ENCODE measurements around the gene DIO3. TPM values are rescaled to one million over a fixed set of nuclear protein-coding genes. Genes with fewer than 3 reads are reported as not detected.

Gene DIO3
- total RNA-seq, 5 donors from 2014 or later (not counting 1 experiment from before 2014, with no cell fraction given), result not detected

DNA sequence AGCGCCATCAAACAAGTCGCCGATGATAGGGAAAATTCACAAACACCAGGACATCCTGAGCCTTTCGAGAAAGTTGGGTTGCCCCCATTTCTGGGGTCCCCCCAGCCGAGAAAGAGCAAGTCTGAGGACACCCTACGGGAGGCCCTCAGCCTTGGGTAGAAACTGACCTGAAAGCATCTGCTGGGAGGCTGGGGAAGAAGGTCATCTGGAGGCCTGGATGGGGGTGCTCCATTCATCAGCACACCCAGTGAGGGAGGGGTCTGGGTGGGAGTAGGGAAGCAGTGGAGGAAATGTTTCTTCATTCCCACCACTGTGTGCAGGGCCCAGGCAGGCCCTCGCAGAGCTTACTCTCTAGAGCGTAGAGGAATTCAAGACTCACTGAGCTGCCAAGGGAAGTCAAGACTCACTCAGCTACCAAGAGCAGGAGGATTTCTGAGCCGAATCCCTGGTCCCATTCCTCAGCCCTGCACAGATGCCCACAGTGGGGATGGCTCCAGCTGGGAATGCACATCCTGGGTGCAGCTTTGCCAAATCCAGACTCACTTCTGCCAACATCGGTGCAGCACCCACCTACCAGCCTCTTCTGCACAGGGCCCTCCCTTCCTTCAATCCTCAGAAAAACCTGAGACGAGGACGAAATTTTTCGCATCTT, 38.1 kb downstream of the DIO3 start:
- peak in 1 of 35 experiments; percentile 9 for DNase-seq
- Mint-ChIP-seq H3K4me3 (no peak overlapping the region), H3K27me3 (peaks cover 3 to 7% of the 10 kb centered on the region in 2 donors), H3K27ac (no peak overlapping the region), H3K9me3 (peaks cover 0 to 8% (median under 1%) of the 10 kb centered on the region in 3 donors), H3K4me1 (peaks cover 35 to 47% (median 47%) of the 10 kb centered on the region in 3 donors), H3K36me3 (no peaks in the 10 kb centered on the region)
- Histone ChIP-seq H3K36me3 (ENCODE audit: control insufficient read depth in 2 of 2, extremely low read depth in 1 of 2, insufficient read depth in 1 of 2, low read length in 1 of 2) (no peaks in the 10 kb centered on the region), H3K4me3 (ENCODE audit: control insufficient read depth in 1 of 2, extremely low read depth in 1 of 2, low read length in 1 of 2) (no peak overlapping the region), H3K27ac (ENCODE audit: low read length) (no peak overlapping the region), H3K27me3 (replicated peaks in 1 of 2; ENCODE audit: control insufficient read depth in 2 of 2, extremely low read depth in 1 of 2, insufficient read depth in 2 of 2, low read length in 1 of 2) (peaks cover 0 to 29% of the 10 kb centered on the region in 2 experiments), H3K4me1 (ENCODE audit: control insufficient read depth in 1 of 2, extremely low read depth in 1 of 2, insufficient read depth in 2 of 2, low read length in 2 of 2) (peaks cover 9 to 37% of the 10 kb centered on the region in 2 experiments), H3K9me3 (no peaks in the 10 kb centered on the region)
- no peak for ATAC-seq (replicated peaks in 1 of 4)
- ChIA-PET POLR2A (no interaction called here), CTCF (no interaction called here)
- 97% methylated on average over 6 of the region's 13 CpGs for WGBS (ENCODE audit: insufficient coverage)

DNA sequence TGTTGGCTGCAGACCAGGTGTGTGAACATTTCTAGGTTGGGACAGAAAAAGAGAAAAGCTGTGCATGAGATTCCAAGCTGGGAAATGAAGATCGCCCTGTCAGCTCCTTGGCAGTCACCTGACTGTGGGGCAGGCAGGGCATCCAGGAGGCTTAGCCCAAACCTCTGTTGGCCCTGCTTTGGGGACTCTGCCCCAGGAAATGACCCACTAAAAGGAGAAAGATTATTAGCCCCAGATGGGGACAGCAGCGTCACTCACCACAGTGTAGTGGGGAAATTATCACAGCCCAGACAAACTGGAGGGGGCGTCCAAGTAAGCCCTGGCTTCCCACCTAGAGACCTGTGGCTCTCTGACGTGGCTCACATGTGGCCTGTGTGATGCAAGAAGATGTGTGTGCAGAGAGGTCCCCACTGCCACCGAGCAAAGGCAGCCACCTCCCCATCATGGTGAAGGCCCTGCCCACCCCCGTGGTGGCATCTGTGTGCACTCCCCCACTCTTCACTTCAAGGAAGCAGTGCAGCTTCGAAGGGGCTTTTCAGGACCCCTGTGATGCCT, 39.1 kb downstream of the DIO3 start:
- H3K27me3 Mint-ChIP-seq, result peaks cover 8 to 12% of the 10 kb centered on the region in 2 donors
- peaks cover 33 to 42% (median 41%) of the 10 kb centered on the region in 3 donors for H3K4me1 Mint-ChIP-seq
- no peaks in the 10 kb centered on the region for H3K36me3 ChIP-seq (ENCODE audit: control insufficient read depth in 2 of 2, extremely low read depth in 1 of 2, insufficient read depth in 1 of 2, low read length in 1 of 2)
- no peak overlapping the region for H3K4me3 Mint-ChIP-seq
- ChIA-PET CTCF (no interaction called here), POLR2A (no interaction called here)
- H3K27ac ChIP-seq (ENCODE audit: low read length), result no peak overlapping the region
- H3K27me3 ChIP-seq (replicated peaks in 1 of 2; ENCODE audit: control insufficient read depth in 2 of 2, extremely low read depth in 1 of 2, insufficient read depth in 2 of 2, low read length in 1 of 2), result peaks cover 0 to 39% of the 10 kb centered on the region in 2 experiments
- no peak overlapping the region for H3K4me3 ChIP-seq (ENCODE audit: control insufficient read depth in 1 of 2, extremely low read depth in 1 of 2, low read length in 1 of 2)
- no peak overlapping the region for H3K27ac Mint-ChIP-seq
- peaks cover 9 to 37% of the 10 kb centered on the region in 2 experiments for H3K4me1 ChIP-seq (ENCODE audit: control insufficient read depth in 1 of 2, extremely low read depth in 1 of 2, insufficient read depth in 2 of 2, low read length in 2 of 2)
- DNase-seq (peak in 2 of 35 experiments; percentile 1 to 15), ATAC-seq (replicated peaks in 1 of 4) (no peak)
- no peaks in the 10 kb centered on the region for H3K9me3 ChIP-seq
- 80% methylated on average over 4 of the region's 7 CpGs for WGBS (ENCODE audit: insufficient coverage)
- no peaks in the 10 kb centered on the region for H3K9me3 Mint-ChIP-seq
- no peaks in the 10 kb centered on the region for H3K36me3 Mint-ChIP-seq

DNA sequence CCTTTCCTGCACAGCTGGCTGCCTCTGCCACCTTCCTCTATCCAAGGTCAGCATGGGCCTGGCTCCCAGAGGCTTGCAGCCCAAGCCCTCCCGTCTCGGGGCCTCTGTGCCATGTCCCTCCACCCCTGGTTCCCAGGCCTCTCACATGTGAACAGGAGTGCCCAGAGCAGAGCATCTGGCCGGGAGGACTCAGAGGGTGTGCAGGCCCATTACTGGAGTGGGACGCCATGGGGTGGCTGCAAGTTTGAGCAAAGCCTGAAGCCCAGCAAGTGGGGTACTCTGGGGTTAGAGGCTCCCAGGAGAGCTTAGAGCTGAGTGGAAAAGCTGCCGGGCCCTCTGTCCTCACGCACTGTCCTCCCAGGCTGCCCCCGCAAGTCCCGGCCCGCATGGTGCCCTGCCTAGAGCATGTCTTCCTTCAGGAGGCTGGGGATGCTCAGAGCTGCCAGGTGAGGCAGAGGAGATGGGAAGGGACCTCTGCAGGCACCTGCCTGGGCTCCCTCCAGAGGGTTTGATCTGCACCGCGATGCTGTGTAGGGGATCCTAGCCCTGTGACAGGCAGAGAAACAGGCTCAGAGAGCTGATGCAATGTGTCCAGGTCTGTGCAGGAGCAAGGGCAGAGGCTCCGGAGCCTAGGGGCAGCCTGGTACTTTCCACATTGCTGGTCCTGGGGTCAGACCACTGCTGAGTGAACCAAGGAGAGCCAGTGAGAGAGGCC, 39.8 kb downstream of the DIO3 start:
- H3K4me3 Mint-ChIP-seq, result no peak overlapping the region
- Histone ChIP-seq H3K27ac (ENCODE audit: low read length) (no peak overlapping the region), H3K4me1 (ENCODE audit: control insufficient read depth in 1 of 2, extremely low read depth in 1 of 2, insufficient read depth in 2 of 2, low read length in 2 of 2) (peaks cover 9 to 32% of the 10 kb centered on the region in 2 experiments), H3K4me3 (ENCODE audit: control insufficient read depth in 1 of 2, extremely low read depth in 1 of 2, low read length in 1 of 2) (no peak overlapping the region), H3K9me3 (no peaks in the 10 kb centered on the region), H3K36me3 (ENCODE audit: control insufficient read depth in 2 of 2, extremely low read depth in 1 of 2, insufficient read depth in 1 of 2, low read length in 1 of 2) (no peaks in the 10 kb centered on the region), H3K27me3 (replicated peaks in 1 of 2; ENCODE audit: control insufficient read depth in 2 of 2, extremely low read depth in 1 of 2, insufficient read depth in 2 of 2, low read length in 1 of 2) (peaks cover 0 to 39% of the 10 kb centered on the region in 2 experiments)
- peak in 2 of 35 experiments; percentile 3 to 19 for DNase-seq
- H3K9me3 Mint-ChIP-seq, result no peaks in the 10 kb centered on the region
- H3K27ac Mint-ChIP-seq, result no peak overlapping the region
- WGBS (ENCODE audit: insufficient coverage), result 87% methylated on average over 8 of the region's 12 CpGs
- CTCF ChIA-PET, result no interaction called here
- ATAC-seq (replicated peaks in 1 of 4), result no peak
- H3K27me3 Mint-ChIP-seq, result peaks cover 14 to 18% of the 10 kb centered on the region in 2 donors
- peaks cover 28 to 35% (median 34%) of the 10 kb centered on the region in 3 donors for H3K4me1 Mint-ChIP-seq
- POLR2A ChIA-PET, result no interaction called here
- no peaks in the 10 kb centered on the region for H3K36me3 Mint-ChIP-seq

DNA sequence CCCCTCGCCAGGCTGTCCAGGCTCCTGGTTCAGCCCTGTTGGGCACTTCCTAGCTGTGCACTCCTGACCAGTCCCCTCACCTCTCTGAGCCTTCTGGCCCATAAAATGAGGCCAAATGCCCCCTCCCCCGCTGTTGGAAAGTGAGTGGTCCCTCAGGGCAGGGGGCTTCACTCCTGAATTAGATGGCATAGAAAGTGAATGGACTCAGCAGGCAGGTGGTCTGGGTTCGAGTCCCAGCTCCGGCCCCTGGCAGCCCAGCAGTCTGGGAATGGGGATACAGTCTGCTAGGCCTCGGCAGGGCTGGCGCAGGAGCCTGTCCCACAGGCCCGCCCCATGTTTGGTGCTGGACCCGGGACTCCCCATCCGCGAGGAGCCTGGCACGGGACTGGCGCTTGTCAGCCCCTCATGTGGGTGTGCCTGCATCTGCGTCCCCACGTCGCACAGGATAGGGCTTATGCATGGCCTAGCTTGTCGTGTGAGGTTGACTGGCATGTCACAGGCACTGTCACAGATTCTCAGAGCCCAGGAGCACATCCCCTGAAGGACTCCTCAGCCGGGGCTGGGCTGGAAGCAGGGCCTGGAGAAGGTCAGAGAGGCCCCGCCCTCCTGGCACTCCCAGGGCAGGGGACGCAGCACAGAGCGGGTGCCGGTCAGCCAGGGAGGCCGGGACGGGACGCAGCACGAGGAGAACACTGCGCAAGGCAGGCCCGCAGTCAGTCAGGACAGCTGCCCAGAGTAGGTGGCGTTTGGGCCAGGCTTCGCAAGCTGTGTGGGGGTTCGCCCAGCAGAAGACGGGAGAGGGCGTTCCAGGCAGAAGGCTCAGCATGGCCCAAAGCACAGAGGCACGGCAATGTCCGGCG, 40.5 kb downstream of the DIO3 start:
- POLR2A ChIA-PET, result no interaction called here
- Histone ChIP-seq H3K27ac (ENCODE audit: low read length) (no peak overlapping the region), H3K27me3 (replicated peaks in 1 of 2; ENCODE audit: control insufficient read depth in 2 of 2, extremely low read depth in 1 of 2, insufficient read depth in 2 of 2, low read length in 1 of 2) (peaks cover 0 to 43% of the 10 kb centered on the region in 2 experiments), H3K4me3 (ENCODE audit: control insufficient read depth in 1 of 2, extremely low read depth in 1 of 2, low read length in 1 of 2) (no peak overlapping the region), H3K36me3 (ENCODE audit: control insufficient read depth in 2 of 2, extremely low read depth in 1 of 2, insufficient read depth in 1 of 2, low read length in 1 of 2) (no peaks in the 10 kb centered on the region), H3K4me1 (ENCODE audit: control insufficient read depth in 1 of 2, extremely low read depth in 1 of 2, insufficient read depth in 2 of 2, low read length in 2 of 2) (peaks cover 2 to 24% of the 10 kb centered on the region in 2 experiments), H3K9me3 (no peaks in the 10 kb centered on the region)
- ATAC-seq (replicated peaks in 1 of 4) (no peak), DNase-seq (peak in 2 of 35 experiments; percentile 3 to 17)
- Mint-ChIP-seq H3K27ac (no peak overlapping the region), H3K4me3 (no peak overlapping the region), H3K9me3 (no peaks in the 10 kb centered on the region), H3K4me1 (peaks cover 20 to 27% (median 26%) of the 10 kb centered on the region in 3 donors), H3K36me3 (no peaks in the 10 kb centered on the region), H3K27me3 (peaks cover 20 to 26% of the 10 kb centered on the region in 2 donors)
- WGBS (ENCODE audit: insufficient coverage), result 89% methylated on average over 34 of the region's 35 CpGs
- CTCF ChIA-PET, result no interaction called here

DNA sequence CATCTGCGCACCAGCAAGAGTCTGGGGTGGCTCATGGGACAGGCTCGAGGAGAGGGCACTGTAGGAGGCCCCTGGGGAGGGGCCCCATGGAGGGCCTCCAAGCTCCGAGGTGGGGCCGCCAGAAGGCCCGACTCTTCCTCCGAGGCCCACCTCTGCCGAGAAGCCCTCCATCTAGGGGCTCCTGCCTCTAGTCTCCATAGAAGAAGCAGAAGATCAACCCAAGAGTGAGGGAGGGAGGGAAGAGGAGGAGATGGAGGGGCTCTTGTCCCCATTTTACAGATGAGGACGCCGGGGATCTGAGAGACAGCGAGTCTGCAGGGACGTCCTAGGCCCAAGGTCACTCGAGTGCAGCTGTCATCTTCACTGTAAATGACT, 41.2 kb downstream of the DIO3 start:
- H3K27me3 ChIP-seq (replicated peaks in 1 of 2; ENCODE audit: control insufficient read depth in 2 of 2, extremely low read depth in 1 of 2, insufficient read depth in 2 of 2, low read length in 1 of 2), result peaks cover 0 to 45% of the 10 kb centered on the region in 2 experiments
- Mint-ChIP-seq H3K4me3 (no peak overlapping the region), H3K27me3 (peaks cover 21 to 27% of the 10 kb centered on the region in 2 donors), H3K36me3 (no peaks in the 10 kb centered on the region), H3K9me3 (no peaks in the 10 kb centered on the region), H3K4me1 (peaks cover 15 to 21% (median 20%) of the 10 kb centered on the region in 3 donors), H3K27ac (no peak overlapping the region)
- peaks cover 0 to 18% of the 10 kb centered on the region in 2 experiments for H3K4me1 ChIP-seq (ENCODE audit: control insufficient read depth in 1 of 2, extremely low read depth in 1 of 2, insufficient read depth in 2 of 2, low read length in 2 of 2)
- ATAC-seq (replicated peaks in 1 of 4) (no peak), DNase-seq (peak in 1 of 35 experiments; percentile 16)
- no peak overlapping the region for H3K27ac ChIP-seq (ENCODE audit: low read length)
- no peaks in the 10 kb centered on the region for H3K36me3 ChIP-seq (ENCODE audit: control insufficient read depth in 2 of 2, extremely low read depth in 1 of 2, insufficient read depth in 1 of 2, low read length in 1 of 2)
- WGBS (ENCODE audit: insufficient coverage), result 90% methylated on average over 12 of the region's 12 CpGs
- no peak overlapping the region for H3K4me3 ChIP-seq (ENCODE audit: control insufficient read depth in 1 of 2, extremely low read depth in 1 of 2, low read length in 1 of 2)
- ChIA-PET CTCF (no interaction called here), POLR2A (no interaction called here)
- no peaks in the 10 kb centered on the region for H3K9me3 ChIP-seq

DNA sequence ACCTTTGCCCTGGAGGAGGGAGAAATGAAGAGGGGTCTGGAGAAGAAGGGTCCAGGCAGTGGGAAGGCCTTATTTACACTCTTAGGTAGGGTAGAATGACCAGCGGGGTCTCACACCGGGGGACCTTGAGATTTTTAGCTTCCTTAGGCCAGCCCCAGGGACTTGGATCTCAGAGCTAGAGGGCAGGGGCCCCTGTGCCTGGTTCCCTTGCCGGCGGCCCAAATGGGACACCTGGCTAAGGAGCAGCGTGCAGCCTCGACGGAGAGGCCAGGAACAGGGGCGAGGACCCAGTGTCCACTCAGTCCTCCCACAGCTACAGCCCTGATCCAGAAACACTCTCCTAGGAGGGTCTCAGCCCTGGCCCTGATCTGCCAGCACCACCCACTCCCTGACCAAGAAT, 41.8 kb downstream of the DIO3 start:
- Histone ChIP-seq H3K27ac (ENCODE audit: low read length) (no peak overlapping the region), H3K4me3 (ENCODE audit: control insufficient read depth in 1 of 2, extremely low read depth in 1 of 2, low read length in 1 of 2) (no peak overlapping the region), H3K36me3 (ENCODE audit: control insufficient read depth in 2 of 2, extremely low read depth in 1 of 2, insufficient read depth in 1 of 2, low read length in 1 of 2) (no peaks in the 10 kb centered on the region), H3K4me1 (ENCODE audit: control insufficient read depth in 1 of 2, extremely low read depth in 1 of 2, insufficient read depth in 2 of 2, low read length in 2 of 2) (peaks cover 0 to 13% of the 10 kb centered on the region in 2 experiments), H3K9me3 (no peaks in the 10 kb centered on the region), H3K27me3 (replicated peaks in 1 of 2; ENCODE audit: control insufficient read depth in 2 of 2, extremely low read depth in 1 of 2, insufficient read depth in 2 of 2, low read length in 1 of 2) (peaks cover 0 to 51% of the 10 kb centered on the region in 2 experiments)
- no peak overlapping the region for H3K27ac Mint-ChIP-seq
- POLR2A ChIA-PET, result no interaction called here
- no peak for ATAC-seq (replicated peaks in 1 of 4)
- no peaks in the 10 kb centered on the region for H3K36me3 Mint-ChIP-seq
- H3K9me3 Mint-ChIP-seq, result no peaks in the 10 kb centered on the region
- peaks cover 8 to 15% (median 14%) of the 10 kb centered on the region in 3 donors for H3K4me1 Mint-ChIP-seq
- peak in 2 of 35 experiments; percentile 2 to 12 for DNase-seq
- H3K27me3 Mint-ChIP-seq, result peaks cover 23 to 29% of the 10 kb centered on the region in 2 donors
- no peak overlapping the region for H3K4me3 Mint-ChIP-seq
- 94% methylated on average over 4 of the region's 8 CpGs for WGBS (ENCODE audit: insufficient coverage)
- CTCF ChIA-PET, result no interaction called here
